Natural killer cell (primary cell): ENCODE results near the gene WDR93. TPM values are rescaled to one million over a fixed set of nuclear protein-coding genes. Genes with fewer than 3 reads are reported as not detected.

Experiments used
- ATAC-seq, 3 donors: fragments of 150-1000 bp in 2 of 3; fragments of 200-7000 bp in 1 of 3; cut with Tn5 transposase; 1 replicate in 1 of 3; 2 replicates in 2 of 3; pipeline ENCODE4 v1.10.0; 2021; ENCODE audit warnings: mild to moderate bottlenecking in 2 of 3, moderate library complexity in 2 of 3
- DNase-seq, 2 donors: peaks; one replicate each; pipeline versions ENCODE4 v3.0.0 to v3.0.0-alpha.2; 2013 to 2021; ENCODE audit warnings: mixed read lengths in 1 of 2
- H3K27ac ChIP-seq: one replicate; pipeline ENCODE4 v1.5.1; 2013; ENCODE audit warnings: mild to moderate bottlenecking, low read length
- H3K27me3 ChIP-seq: one replicate; pipeline ENCODE4 v1.6.1; 2013; ENCODE audit warnings: low read length; ENCODE audit not compliant: control insufficient read depth, insufficient read depth
- H3K36me3 ChIP-seq: one replicate; pipeline ENCODE4 v1.6.1; 2013; ENCODE audit warnings: low read length; ENCODE audit not compliant: control insufficient read depth, insufficient read depth
- H3K4me1 ChIP-seq: one replicate; pipeline ENCODE4 v1.6.1; 2013; ENCODE audit warnings: low read length; ENCODE audit not compliant: control insufficient read depth, insufficient read depth
- H3K4me3 ChIP-seq: one replicate; pipeline ENCODE4 v1.5.1; 2013; ENCODE audit warnings: low read length
- H3K9me3 ChIP-seq: one replicate; pipeline ENCODE4 v1.6.1; 2013; ENCODE audit warnings: low read length; ENCODE audit not compliant: control insufficient read depth, insufficient read depth
- H3K27ac Mint-ChIP-seq, 2 donors: one replicate each; pipeline ENCODE4 v1.8.0; 2022; ENCODE audit warnings: mild to moderate bottlenecking in 2 of 2, mixed read lengths in 2 of 2, moderate library complexity in 1 of 2
- H3K27me3 Mint-ChIP-seq, 2 donors: one replicate each; pipeline ENCODE4 v1.8.0; 2022; ENCODE audit warnings: low read depth in 2 of 2, mixed read lengths in 2 of 2
- H3K36me3 Mint-ChIP-seq: one replicate; pipeline ENCODE4 v1.8.0; 2022; ENCODE audit warnings: mixed read lengths
- H3K4me1 Mint-ChIP-seq, 2 donors: one replicate each; pipeline ENCODE4 v1.8.0; 2022; ENCODE audit warnings: mixed read lengths in 2 of 2
- H3K4me3 Mint-ChIP-seq: one replicate; pipeline ENCODE4 v1.8.0; 2022; ENCODE audit warnings: mild to moderate bottlenecking, moderate library complexity, mixed read lengths
- H3K9me3 Mint-ChIP-seq, 2 donors: one replicate each; pipeline ENCODE4 v1.8.0; 2022; ENCODE audit warnings: mixed read lengths in 2 of 2
- CTCF ChIP-seq: fragments of 200-600 bp; IDR thresholded peaks from one replicate; pipeline ENCODE4 v1.8.0; 2022; ENCODE audit warnings: antibody characterized with exemption
- WGBS: methylation state at CpG from one replicate; pipeline ENCODE4 v1.1.7; 2013; ENCODE audit warnings: missing lambda C conversion rate; ENCODE audit not compliant: insufficient coverage; 5-methylcytosine and 5-hydroxymethylcytosine counted together
- intact Hi-C: fragments of 100-400 bp; cut with micrococcal nuclease; formaldehyde crosslinking; loops from one replicate; pipeline ENCODE4 v1.14.2; 2022
- total RNA-seq, 4 donors: library from RNA; stranded (reverse); fragments of 120-200 nt in 1 of 4; gene quantifications; one replicate each; pipeline versions ENCODE4 v1.2.3 to v1.2.4, GENCODE V29; 2013 to 2022

The WDR93 gene
- total RNA-seq, 3 donors from 2014 or later (not counting 1 experiment from before 2014, with no cell fraction given): 0.25 to 0.38 TPM; not detected in 1

DNA sequence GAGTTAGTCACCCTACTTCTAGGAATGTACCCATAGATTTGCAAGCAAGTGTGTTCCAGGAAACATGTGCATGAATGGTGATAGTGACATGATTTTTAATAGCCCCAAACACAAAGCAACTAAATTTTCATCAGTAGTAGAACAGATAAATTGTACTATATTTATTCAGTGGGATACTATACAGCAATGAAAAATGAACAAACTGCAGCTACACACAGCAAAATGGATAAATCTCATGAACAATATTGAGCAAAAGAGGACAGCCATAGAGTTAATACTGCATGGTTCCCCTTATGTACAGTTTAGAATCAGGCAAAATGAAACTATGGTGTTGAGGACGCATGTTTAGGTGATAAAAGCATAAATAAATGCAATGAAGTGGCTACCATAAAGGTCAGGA, 34.5 kb downstream of the WDR93 start:
- no peaks in the 10 kb centered on the region for H3K27me3 ChIP-seq
- H3K36me3 Mint-ChIP-seq: no peaks in the 10 kb centered on the region
- H3K4me3 Mint-ChIP-seq: no peak overlapping the region
- no peaks in the 10 kb centered on the region for H3K36me3 ChIP-seq
- WGBS: 82% methylated on average over 1 of the region's 1 CpG
- H3K27ac Mint-ChIP-seq: no peak overlapping the region
- H3K9me3 Mint-ChIP-seq: peaks cover 0 to 2% of the 10 kb centered on the region in 2 donors
- H3K4me1 Mint-ChIP-seq: no peaks in the 10 kb centered on the region
- TF ChIP-seq CTCF: no peak
- peaks cover 7 to 22% of the 10 kb centered on the region in 2 donors for H3K27me3 Mint-ChIP-seq
- H3K27ac ChIP-seq: no peak overlapping the region
- no peaks in the 10 kb centered on the region for H3K4me1 ChIP-seq
- intact Hi-C loops: no loop called here
- DNase-seq (no peak), ATAC-seq (no peak)
- peaks cover 2% of the 10 kb centered on the region for H3K9me3 ChIP-seq
- H3K4me3 ChIP-seq: no peak overlapping the region

DNA sequence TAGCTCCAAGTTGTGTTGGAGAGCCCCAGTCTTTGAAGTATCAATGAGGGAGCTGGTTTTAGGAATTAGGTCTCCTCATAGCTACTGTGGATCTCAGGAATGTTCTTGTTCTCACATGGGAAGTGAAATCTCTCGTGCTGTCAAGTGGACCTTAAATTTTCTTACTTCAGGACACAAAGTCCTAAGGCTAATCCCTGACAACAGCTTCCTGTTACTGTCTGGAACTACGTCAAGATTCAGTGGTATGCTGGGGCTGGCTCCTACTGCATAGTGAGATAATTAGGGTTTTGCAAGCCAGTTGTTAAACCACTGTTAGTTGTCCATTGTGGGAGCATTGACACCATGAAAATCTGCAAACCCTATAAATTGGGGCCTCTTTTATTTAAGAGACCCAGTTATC, 37.6 kb downstream of the WDR93 start:
- H3K9me3 Mint-ChIP-seq: peaks cover 0 to 2% of the 10 kb centered on the region in 2 donors
- intact Hi-C loops: no loop called here
- no peak overlapping the region for H3K27ac Mint-ChIP-seq
- no peak overlapping the region for H3K4me3 Mint-ChIP-seq
- H3K4me1 Mint-ChIP-seq: no peaks in the 10 kb centered on the region
- no peak for DNase-seq
- H3K27me3 Mint-ChIP-seq: peaks cover 0 to 8% of the 10 kb centered on the region in 2 donors
- no peaks in the 10 kb centered on the region for H3K27me3 ChIP-seq
- H3K4me3 ChIP-seq: no peak overlapping the region
- TF ChIP-seq CTCF: no peak
- H3K4me1 ChIP-seq: no peaks in the 10 kb centered on the region
- 73% methylated on average over 2 of the region's 2 CpGs for WGBS
- H3K36me3 Mint-ChIP-seq: no peaks in the 10 kb centered on the region
- H3K36me3 ChIP-seq: no peaks in the 10 kb centered on the region
- ATAC-seq: no peak
- H3K27ac ChIP-seq: no peak overlapping the region
- no peaks in the 10 kb centered on the region for H3K9me3 ChIP-seq

- H3K9me3 Mint-ChIP-seq: no peaks in the 10 kb centered on the region
- TF ChIP-seq CTCF: no peak
- no peaks in the 10 kb centered on the region for H3K4me1 ChIP-seq
- no peaks in the 10 kb centered on the region for H3K36me3 ChIP-seq
- no peak overlapping the region for H3K27ac ChIP-seq
- no peaks in the 10 kb centered on the region for H3K9me3 ChIP-seq
- 88% methylated on average over 5 of the region's 5 CpGs for WGBS
- DNase-seq (no peak), ATAC-seq (no peak)
- no peaks in the 10 kb centered on the region for H3K36me3 Mint-ChIP-seq
- H3K4me3 Mint-ChIP-seq: no peak overlapping the region
- no peaks in the 10 kb centered on the region for H3K27me3 ChIP-seq
- H3K27me3 Mint-ChIP-seq: peaks cover 2 to 11% of the 10 kb centered on the region in 2 donors
- no peak overlapping the region for H3K27ac Mint-ChIP-seq
- no peaks in the 10 kb centered on the region for H3K4me1 Mint-ChIP-seq
- intact Hi-C loops: no loop called here
- H3K4me3 ChIP-seq: no peak overlapping the region
Observed at GRCh38 chr15:89731275-89731674, 40.7 kb downstream of the WDR93 start.

DNA sequence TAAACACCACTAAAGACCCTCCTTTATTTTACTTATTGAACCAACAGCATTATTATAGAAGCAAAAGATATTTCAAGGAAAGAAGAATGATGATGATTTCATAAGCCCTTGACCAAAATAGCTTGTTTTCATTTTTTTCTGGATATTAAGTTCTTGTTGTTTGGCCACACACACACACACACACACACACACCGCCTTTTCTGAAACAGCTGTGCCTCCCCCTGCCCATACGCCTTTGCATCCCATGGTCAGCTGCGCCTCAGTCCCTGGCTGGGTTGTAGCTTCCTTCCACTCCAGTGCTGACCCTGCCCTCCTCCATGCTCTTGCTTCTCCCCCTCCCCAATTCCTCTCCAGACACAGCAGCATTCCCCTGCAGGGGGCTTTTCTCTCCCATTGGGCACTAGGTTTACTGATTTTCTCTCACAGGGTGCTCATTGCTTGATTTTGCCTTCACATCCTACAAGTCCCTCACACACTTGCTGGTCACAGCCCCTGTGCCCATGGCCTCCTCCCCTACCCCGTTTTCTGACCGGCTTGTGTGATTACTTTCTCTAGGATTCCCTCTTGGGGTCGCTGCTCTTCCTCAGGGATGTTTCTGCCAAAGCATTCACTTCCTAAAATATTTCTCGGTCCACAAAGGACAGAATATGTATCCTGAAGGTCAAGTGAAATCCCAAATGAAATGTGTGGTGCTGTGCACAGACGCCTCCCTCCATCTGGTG, 42.0 kb downstream of the WDR93 start:
- TF ChIP-seq CTCF: no peak
- WGBS: 80% methylated on average over 8 of the region's 8 CpGs
- no peak overlapping the region for H3K4me3 ChIP-seq
- H3K36me3 ChIP-seq: no peaks in the 10 kb centered on the region
- Mint-ChIP-seq H3K4me1 (no peaks in the 10 kb centered on the region), H3K9me3 (no peaks in the 10 kb centered on the region), H3K27me3 (peaks cover 7 to 13% of the 10 kb centered on the region in 2 donors), H3K36me3 (no peaks in the 10 kb centered on the region), H3K27ac (no peak overlapping the region), H3K4me3 (no peak overlapping the region)
- ATAC-seq: no peak
- H3K27me3 ChIP-seq: no peaks in the 10 kb centered on the region
- no peaks in the 10 kb centered on the region for H3K9me3 ChIP-seq
- no peaks in the 10 kb centered on the region for H3K4me1 ChIP-seq
- DNase-seq: no peak
- intact Hi-C loops: no loop called here
- H3K27ac ChIP-seq: no peak overlapping the region
